Choroid plexus epithelial cell (primary cell): ENCODE results near the gene MTARC2.

ENCODE experiments used
- DNase-seq: peaks from one replicate; pipeline ENCODE4 v3.0.0-alpha.2; 2010; ENCODE audit warnings: low read depth
- H3K4me3 ChIP-seq: 2 replicates; pipeline ENCODE4 v1.5.1; 2011; ENCODE audit warnings: low read depth, mild to moderate bottlenecking, control low read depth, low read length, moderate library complexity
- CTCF ChIP-seq: conservative IDR thresholded peaks from 2 replicates; pipeline ENCODE4 v1.5.1; 2011; ENCODE audit warnings: low read depth, mild to moderate bottlenecking, control low read depth, inconsistent platforms, low read length, moderate library complexity

Gene MTARC2

GRCh38 chr1:220788900-220789299 is 40.8 kb downstream of the MTARC2 start:
- TF ChIP-seq CTCF = no peak
- no peak for DNase-seq
- no peak overlapping the region for H3K4me3 ChIP-seq

- peak; percentile 38 for DNase-seq
- TF ChIP-seq CTCF = no peak
- H3K4me3 ChIP-seq = no peak overlapping the region
Observed at GRCh38 chr1:220789532-220790147, 41.5 kb downstream of the MTARC2 start.

GRCh38 chr1:220791285-220791684 is 43.2 kb downstream of the MTARC2 start:
- no peak overlapping the region for H3K4me3 ChIP-seq
- DNase-seq = peak; percentile 27
- TF ChIP-seq CTCF = no peak

DNA sequence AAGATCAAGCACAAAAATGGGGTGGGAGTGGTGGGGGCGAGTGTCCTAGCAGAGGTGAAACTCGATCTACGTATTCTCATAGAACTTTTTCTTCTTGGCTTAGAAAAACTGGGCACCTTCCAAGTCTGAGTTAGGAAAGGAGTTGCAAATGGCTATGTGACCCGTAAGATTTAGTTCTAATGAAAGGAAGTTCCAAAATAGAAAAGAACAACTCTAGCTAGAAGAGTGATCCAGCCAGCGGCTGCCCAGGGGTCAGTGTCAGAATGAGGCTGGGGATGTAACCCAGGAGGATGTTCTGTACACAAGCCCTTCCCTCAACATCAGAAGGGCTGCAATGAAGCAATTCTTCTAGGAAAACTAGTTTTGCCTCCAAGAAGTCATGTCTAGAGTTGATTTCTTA is 43.8 kb downstream of the MTARC2 start:
- peak; percentile 59 for DNase-seq
- no peak for TF ChIP-seq CTCF
- H3K4me3 ChIP-seq = no peak overlapping the region

DNA sequence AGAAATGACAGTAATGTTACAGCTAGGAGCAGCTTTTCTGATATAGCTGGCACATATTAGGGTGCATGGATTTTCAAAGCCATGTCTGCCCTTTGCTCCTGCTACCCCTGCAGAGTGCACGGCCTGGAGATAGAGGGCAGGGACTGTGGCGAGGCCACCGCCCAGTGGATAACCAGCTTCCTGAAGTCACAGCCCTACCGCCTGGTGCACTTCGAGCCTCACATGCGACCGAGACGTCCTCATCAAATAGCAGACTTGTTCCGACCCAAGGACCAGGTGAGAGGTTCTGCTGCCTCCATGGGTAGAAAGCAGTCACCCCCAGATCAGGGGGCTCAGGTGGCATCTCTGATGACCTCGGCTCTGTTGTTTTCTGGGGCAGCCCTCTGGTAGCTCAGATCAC is 48.4 kb downstream of the MTARC2 start:
- no peak for DNase-seq
- H3K4me3 ChIP-seq = no peak overlapping the region
- TF ChIP-seq CTCF = no peak

- no peak for DNase-seq
Observed at GRCh38 chr1:220797044-220797443, 48.9 kb downstream of the MTARC2 start.

More at GRCh38 chr1:220797044-220797443, 48.9 kb downstream of the MTARC2 start:
- H3K4me3 ChIP-seq = no peak overlapping the region
- no peak for TF ChIP-seq CTCF
